HG03342 (cell line): Measurements from ENCODE around the gene LY9.

Experiments
- ATAC-seq: cut with Tn5 transposase; IDR thresholded peaks from one replicate; pipeline ENCODE4 v1.9.1; 2021; ENCODE audit warnings: mild to moderate bottlenecking, moderate library complexity; ENCODE audit not compliant: unreplicated experiment

LY9 gene, protein sequence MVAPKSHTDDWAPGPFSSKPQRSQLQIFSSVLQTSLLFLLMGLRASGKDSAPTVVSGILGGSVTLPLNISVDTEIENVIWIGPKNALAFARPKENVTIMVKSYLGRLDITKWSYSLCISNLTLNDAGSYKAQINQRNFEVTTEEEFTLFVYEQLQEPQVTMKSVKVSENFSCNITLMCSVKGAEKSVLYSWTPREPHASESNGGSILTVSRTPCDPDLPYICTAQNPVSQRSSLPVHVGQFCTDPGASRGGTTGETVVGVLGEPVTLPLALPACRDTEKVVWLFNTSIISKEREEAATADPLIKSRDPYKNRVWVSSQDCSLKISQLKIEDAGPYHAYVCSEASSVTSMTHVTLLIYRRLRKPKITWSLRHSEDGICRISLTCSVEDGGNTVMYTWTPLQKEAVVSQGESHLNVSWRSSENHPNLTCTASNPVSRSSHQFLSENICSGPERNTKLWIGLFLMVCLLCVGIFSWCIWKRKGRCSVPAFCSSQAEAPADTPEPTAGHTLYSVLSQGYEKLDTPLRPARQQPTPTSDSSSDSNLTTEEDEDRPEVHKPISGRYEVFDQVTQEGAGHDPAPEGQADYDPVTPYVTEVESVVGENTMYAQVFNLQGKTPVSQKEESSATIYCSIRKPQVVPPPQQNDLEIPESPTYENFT

DNA sequence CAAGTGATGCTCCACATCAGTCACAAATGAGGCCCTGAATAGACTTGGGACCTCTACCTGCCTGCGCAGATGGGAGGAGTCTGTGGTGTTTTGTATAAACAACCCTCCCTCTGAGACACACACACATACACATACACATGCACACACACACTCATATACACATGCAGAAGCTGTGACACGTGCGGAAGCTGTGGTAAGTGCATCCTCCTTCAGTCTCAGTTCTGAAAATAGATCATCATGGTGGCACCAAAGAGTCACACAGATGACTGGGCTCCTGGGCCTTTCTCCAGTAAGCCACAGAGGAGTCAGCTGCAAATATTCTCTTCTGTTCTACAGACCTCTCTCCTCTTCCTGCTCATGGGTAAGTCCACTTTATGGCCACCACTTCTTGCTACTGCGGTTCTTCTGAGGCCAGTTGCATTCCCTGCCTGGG lies at the start of gene LY9:
LY9 (plus strand) TSS at position 224 of the 433 bp plus-strand sequence; CDS start at position 238, 14 bp downstream.
- ATAC-seq, result peak; percentile 76

DNA sequence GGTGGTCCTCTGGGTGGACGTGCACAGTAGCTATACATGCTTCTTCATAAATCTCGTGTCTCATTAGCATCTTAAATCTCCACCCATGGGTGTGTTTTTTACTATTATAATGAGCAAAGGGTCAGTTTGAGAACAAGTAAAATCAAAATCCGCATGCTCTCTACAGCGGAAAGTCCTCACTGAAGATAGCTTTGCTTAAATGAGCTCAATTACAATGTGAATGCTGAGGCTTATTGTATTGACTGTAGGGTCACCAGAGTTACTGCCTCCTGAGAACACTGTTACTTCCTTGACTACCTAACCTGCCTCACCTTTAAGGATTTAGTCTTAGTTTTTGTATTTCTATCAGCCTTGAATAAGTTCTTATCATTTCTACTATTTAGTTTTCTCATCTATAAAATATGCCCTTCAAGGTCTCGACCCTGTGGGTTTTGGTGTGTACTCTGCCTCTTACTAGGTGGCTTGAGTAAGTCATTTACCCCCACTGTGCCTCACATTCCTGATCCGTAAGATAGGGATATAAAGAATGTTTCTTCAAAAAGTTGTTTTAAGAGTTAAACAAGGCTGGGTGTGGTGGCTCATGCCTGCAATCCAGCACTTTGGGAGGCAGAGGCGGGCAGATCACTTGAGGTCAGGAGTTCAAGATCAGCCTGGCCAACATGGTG lies 49.0 kb upstream of the LY9 start:
- no peak for ATAC-seq

DNA sequence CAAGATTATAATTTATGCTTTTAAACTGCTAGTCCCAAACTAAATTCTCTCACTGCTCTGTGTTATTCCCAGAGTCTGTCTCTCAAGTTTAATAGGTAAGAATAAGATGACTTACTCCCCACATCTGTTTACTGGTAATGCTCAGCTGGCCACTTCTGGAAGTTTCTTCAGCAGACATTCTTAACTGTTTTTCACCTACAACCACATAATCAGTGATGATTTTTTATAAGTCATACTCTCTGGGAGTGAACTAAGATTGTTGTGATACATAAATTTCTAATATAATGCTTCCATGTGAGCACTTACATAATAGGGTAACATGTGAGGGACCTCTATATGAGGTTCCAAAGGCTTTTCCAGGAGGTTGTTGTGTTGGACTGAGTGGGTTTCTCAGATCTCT lies 48.3 kb upstream of the LY9 start:
- no peak for ATAC-seq

DNA sequence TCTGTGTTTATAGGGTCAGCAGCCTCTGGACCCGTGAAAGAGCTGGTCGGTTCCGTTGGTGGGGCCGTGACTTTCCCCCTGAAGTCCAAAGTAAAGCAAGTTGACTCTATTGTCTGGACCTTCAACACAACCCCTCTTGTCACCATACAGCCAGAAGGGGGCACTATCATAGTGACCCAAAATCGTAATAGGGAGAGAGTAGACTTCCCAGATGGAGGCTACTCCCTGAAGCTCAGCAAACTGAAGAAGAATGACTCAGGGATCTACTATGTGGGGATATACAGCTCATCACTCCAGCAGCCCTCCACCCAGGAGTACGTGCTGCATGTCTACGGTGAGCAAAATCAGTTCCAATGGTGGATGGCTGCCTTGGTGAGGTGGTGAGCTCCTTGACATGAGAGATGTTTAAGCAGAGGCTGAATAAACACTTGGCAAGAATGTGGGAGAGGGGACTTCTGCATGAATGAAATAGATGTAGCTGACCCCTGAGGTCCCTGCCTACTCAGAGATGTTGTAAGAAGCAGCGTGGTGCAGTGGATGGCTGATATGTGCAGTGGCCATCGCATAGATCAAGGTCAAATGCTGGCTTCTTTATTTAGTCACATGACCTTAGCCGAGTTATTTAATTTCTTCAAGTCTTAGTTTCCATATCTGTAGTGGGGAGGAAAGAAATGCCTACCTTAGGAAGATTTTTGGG lies 47.6 kb upstream of the LY9 start:
- no peak for ATAC-seq

DNA sequence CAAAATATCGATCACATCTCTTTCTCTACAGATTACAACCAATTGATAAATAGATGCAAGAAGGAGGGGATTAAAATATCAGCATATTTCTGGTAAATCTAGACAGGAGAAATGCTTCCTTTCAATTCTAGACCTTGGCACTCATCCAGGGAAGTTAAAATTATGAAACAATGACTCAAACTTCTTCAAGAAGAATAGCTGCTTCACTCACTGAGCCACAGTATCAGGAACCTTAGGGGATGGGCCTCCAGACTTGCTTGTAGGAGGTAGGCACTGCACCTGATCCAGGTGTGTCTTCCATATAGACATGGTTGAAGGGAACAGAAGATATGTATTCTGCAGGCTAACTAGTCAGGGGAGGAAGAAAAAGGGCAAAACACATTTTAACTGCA lies 47.1 kb upstream of the LY9 start:
- ATAC-seq, result no peak

DNA sequence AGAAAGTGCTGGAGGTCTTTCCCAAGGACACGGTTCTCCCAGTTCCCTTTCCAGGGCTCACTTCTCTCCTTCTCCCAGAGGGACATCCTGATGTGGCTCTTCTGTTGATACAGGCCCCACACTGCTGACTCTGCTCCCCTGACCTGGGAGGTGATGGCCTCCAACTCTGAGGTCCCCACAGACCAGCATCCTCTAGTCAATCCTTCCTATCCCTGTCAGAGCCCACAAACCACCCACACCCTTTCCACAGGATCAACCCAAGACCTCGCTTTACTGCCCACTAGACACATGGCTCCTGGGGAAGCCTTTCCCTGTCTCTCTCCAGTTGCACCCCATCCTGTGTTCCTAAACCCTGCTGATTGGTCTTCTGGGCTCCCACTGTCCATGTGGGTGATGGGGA lies 45.4 kb upstream of the LY9 start:
- no peak for ATAC-seq

DNA sequence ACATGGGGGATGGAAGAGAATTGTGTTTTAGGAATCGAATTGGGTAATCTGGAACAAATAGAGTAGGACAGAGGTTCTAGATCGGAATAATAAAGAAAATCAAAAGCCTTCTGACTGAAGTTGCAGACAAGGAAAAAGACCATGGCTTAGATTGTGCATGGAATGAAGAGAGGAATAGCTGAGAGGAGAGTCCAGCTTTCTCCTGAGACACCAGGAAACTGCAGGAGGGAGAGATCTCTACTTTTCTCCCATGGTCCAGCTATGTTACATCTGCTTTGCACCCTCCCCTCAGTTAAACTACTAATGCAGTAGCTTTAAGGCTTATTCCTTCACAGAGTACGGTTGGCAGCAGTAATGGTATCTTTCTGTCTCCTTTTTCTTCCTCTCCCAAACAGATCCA lies 43.6 kb upstream of the LY9 start:
- no peak for ATAC-seq

DNA sequence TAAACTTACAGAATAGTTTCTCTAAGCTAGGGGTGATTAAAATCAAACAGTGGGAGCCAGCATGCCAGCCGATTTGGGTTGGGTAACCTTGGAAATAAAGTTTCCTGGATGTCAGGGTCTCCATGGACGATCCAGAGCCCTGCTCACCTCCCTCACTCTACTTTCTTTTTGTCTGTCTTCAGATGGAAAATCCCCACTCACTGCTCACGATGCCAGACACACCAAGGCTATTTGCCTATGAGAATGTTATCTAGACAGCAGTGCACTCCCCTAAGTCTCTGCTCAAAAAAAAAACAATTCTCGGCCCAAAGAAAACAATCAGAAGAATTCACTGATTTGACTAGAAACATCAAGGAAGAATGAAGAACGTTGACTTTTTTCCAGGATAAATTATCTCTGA lies 43.0 kb upstream of the LY9 start:
- no peak for ATAC-seq

DNA sequence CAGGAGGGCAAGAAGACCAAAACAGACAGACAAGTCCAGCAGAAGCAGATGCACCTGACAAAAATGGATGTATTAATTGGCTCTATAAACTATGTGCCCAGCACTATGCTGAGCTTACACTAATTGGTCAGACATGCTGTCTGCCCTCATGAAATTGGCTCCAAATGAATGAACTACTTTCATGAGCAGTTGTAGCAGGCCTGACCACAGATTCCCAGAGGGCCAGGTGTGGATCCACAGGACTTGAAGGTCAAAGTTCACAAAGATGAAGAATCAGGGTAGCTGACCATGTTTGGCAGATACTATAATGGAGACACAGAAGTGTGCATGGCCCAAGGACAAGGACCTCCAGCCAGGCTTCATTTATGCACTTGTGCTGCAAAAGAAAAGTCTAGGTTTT lies 42.4 kb upstream of the LY9 start:
- no peak for ATAC-seq

DNA sequence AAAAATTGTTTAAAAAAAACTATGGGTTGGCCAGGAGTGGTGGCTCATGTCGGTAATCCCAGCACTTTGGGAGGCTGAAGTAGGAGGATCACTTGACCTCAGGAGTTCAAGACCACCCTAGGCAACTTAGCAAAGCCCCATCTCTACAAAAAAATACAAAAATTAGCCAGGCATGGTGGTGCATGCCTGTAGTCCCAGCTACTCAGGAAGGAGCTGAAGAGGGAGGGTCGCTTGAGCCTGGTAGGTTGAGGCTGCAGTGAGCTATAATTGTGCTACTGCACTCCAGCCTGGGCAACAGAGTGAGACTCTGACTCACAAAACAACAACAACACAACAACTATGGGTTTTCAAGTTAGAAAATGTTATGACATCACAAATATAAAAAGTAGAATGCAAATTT lies 40.5 kb upstream of the LY9 start:
- no peak for ATAC-seq

DNA sequence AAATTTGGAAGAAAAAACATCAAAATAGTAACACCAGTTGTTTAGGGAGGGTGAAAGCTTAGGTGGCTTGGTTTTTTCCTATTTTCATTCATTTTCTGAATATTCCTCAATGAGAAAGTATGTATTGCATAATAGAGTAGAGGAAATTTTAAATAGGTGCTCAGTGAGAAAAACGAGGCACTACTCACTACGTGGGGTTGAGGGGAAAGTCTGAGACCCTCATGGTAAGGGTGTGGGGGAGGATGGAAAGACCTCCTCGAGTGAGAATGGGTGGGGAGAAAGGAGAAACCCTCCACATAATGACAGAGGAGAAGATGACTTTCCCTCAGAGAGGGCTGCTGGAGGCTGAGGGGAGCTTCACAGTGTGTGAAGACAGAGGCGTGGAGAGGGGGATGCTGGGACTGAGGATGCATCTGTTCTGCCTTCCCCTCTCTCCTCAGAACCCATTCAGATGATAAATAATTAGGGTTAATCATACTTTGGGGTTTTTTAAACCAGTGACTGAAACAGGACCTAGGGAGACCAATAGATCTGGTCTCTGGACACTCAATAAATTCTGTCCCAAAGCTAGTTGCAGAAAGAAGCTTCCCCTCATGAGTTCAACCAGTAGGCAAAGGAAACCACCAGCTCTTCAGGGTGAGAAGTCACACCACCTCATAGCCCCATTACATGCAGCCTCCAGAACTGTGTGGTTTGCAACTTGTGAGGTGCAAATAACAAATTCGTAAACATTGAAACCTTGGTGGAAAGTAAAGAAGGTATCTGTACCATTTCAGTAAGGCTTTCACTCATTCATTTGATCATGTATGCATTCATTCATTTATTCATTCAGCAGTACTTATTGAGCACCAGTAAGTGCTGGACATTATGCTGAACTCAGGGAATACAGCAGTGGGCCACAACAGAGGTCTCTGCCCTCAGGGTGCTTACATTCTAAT lies 39.8 kb upstream of the LY9 start:
- peak; percentile 43 for ATAC-seq

DNA sequence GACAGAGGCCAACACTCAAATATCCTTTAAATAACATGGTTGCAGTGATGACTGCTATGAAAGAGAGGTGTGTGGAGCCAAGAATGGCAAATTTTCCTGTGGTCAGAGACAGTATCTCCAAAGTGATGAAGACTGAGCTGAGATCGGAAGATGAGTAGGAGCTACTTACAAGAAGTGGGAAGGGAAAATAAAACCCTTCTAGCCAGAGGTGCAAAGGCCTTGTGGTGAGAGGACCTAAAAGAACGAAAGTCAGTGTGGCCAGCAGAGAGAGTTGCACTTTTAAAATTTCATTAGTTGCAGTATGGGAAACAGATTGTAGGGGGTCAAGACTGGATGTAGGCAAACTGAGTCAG lies 39.1 kb upstream of the LY9 start:
- peak; percentile 8 for ATAC-seq

DNA sequence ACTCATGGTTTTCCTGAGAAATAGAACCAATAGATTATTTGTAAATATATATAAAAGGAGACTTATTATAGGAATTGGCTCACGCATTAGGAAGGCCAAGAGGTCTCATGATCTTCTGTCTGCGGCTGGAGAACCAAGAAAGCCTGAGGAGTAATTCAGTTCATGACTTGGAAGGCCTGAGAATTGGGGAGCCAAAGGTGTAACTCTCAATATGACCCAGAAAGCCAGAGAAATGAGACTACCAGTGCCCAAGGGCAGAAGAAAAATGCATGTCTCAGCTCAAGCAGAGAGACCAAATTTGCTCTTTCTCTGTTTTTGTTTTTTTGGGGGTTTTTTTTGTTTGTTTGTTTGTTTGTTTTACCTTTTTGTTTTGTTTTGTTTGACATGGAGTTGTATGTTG lies 37.5 kb upstream of the LY9 start:
- no peak for ATAC-seq

DNA sequence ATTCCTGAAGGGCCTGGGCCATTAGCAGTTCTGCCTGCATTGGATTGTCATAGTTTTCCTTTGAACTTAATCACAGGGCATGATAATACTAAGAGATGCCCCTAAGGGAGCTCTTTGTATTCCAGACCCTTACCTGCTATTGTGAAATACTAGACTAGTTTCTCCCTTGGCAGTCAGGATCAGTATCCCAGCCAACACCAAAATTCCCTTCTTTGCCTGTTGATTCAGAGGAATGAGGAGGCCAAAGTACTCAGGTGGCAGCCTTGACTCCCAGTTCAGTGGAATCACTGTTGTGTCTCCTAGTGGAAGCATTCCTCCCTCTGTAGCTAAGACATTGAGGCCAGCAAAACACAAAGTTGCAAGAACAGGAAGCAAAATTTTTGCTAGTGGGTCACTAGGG lies 36.2 kb upstream of the LY9 start:
- no peak for ATAC-seq

DNA sequence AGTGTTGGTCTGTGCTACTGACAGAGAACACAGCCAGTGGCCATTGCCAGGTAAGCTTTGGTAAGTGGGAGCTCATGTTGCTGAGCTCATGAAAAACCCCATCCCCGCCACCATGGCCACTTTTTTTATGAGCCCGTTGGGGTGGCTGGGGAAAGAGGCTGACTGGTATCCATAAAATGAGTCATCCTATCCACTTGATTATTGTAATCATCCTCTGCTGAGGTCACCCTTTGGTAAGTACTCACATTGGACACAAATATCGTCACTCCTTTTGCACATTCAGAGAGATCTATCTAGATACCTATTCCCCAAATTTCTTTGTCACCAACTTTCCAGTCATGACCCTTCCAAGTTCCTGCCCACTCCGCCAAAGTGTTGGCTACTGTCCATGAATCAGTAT lies 34.9 kb upstream of the LY9 start:
- ATAC-seq, result no peak

DNA sequence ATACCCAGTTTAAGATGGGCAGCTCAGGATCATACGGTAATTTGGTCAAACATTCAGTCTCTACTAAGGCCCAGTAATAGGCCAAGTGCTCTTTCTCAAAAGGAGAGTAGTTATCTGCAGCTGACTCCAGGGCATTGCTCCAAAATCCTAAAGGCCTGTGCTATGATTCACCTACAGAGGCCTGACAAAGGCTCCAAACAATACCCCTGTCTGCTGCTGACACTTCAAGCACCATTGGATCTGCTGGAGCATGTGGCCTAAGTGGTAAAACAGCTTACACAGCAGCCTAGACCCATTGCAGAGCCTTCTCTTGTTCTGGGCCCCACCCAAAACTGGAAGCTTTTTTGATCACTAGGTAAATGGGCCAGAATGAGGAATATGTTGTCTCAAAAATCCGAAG lies 34.1 kb upstream of the LY9 start:
- no peak for ATAC-seq

DNA sequence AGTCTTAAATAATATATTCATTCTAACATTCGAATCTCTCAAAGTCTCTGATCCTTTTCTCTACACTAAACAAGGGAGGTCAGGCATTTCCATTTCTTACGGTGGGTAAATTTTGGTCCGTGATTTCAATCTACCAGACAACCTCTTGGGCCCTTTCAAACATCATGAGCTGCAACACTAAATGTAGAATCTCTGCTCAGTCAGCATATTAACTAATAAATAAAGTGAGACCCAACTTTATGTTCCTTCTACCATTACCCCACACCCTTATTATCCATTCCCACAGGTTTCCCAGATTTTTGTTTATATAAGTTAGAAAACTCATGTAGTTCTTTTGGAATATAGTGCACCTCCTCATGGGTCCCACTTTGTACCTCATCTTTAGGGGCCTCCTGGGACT lies 32.0 kb upstream of the LY9 start:
- ATAC-seq, result no peak

DNA sequence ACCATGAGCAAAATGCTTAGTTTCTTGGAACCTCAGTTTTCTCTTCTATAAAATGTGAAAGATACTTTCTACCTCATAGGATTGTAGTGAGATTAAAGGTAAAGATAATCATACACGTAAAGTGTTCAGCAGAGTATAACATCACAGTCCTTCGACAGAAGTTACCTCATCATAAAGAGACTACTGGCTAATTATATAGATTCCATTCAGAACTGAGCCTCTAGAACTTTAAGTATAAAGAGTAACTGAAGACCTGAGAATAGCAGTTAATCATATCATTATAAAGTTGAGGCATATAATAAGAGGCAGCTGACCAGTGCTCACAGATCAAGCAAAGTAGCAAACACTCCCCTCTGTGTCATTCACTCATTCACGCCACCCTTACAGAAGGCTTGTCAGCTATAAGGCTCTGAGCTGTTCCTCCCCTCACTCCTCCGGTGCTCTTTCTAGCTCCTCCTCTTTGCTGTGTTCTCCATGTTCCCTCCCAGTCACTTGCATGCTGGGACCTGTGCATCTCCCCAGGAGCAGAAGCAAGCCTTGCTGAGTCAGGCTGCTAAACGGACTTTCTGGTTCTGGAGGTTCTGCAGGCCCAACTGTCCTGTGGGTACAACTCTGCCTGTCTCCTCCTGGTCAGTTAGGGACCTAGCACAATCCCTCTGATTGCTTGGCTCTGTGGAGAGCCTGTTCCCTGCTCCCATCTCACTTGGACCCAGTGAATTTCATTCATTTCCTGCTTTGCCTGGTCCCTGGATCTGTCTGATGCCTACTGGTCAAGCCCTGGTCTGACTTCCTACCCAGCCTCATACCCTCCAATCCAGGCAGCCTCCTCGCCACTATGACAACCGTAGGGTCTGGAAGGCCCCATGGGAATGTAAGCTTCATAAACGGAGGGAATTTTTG lies 28.3 kb upstream of the LY9 start:
- ATAC-seq, result peak; percentile 50

DNA sequence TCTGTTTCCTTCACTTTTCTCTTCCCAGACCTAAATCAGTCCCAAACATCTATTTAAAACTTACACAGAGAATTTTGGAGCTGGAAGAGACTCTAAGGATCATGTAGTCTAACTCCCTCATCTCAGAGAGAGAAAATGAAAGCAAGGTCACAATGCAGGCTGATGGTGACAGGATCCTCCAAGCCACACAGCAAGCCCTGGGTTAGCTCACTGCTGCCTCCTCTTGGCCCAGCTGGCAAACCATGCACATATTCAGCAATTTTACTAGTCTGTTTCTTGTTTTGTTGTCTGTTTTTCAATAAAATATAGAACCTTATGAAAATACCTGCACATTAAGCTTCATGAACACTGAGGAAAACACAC lies 27.7 kb upstream of the LY9 start:
- ATAC-seq, result peak; percentile 89

DNA sequence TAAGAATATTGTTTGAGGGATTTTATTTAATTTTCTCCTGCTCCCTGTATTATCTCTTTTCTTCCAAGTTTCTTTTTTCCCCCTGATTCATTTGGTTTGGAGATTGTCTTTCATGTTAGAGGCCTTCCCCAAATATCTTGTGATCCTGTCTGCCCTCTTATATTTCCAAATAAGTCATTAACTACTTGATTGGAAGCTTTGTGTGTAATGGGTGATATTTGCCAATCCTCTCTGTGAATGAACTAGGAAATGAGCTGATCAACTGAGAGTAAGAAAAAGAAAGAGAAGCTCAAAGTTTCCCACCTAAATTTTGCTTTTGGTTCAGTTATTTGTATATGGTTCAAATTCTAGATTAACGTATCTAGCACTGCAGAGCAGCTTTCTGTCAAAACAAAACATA lies 23.6 kb upstream of the LY9 start:
- no peak for ATAC-seq
